ENCODE data around the gene AXIN1.

- no peak for TF ChIP-seq BDP1 (IDR thresholded peaks at IDR 0.05; ENCODE audit: insufficient read depth, insufficient read length)
- no peak for TF ChIP-seq STAG1 (CRISPR knock-in tag; IDR thresholded peaks at IDR 0.05; ENCODE audit: borderline replicate concordance)
Observed at GRCh38 chr16:369275-369865, 16.8 kb upstream of the AXIN1 start.

All from K562 (cell line).